ENCODE measurements around the gene GOLGA6L10.
"Not testable (repeated sequence)": the region's sequence is repeated elsewhere in the genome, so short reads cannot be mapped to it uniquely, and the experiment has no call there.

Gene GOLGA6L10

DNA sequence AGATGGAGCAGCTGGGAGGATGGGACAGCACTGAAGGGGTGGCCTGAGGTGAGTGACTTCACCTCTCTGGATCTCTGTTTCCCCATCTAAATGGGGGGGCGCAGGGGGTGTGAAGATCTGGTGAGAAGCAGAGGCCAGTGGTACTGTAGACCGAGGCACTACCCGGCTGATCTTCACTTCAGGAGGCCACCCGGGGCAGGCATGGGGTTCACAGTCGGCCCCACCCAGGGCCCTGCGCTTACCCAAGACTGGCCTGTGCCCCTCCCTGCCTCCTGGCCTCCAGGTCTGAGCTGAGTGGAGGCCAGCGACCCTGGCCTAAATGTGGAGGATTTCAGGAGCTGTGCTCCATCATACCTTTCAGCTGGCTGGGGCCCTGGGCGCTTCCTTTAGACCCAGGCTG is 31.0 kb downstream of the GOLGA6L10 start:
- DNase-seq (ENCODE audit: low spot score): not testable (repeated sequence)

DNA sequence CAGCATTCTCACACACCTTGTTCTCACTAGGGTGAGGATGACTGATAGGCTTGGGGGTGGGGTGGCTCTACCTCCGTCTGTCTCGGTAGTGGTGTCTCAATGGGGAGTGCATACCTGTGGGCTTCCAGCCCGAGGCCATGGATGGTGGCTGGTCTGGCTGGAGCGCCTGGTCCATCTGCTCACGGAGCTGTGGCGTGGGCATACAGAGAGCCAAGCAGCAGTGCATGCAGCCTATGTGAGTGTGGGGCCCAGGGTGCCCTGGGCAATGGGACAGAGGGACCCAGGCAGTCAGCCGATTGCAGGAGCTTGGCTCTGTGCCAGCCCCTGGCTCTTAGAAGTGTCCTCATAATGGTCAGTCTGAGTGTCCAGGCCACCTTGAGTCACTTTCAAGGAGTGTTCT is 31.8 kb downstream of the GOLGA6L10 start:
- DNase-seq (ENCODE audit: low spot score): not testable (repeated sequence)

DNA sequence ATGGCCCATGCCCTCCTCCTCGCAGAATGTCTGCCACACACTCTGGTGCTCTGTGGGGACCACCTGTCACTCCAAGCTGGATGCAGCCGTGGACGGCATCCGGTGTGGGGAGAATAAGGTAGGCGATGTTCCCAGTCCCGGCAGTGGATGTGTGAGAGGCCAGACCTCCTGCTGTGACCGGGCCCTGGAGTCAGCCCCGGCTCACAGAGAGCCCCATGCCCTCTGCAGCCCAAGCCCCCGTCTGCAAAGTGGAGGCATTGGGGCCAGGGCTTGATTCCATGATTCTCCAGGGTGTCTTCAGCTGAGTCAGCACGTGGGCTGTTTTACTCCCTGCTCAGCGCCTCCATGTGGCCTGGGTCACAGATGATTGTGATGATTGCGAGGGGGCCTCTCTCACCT is 32.2 kb downstream of the GOLGA6L10 start:
- no peak for DNase-seq (ENCODE audit: low spot score)

DNA sequence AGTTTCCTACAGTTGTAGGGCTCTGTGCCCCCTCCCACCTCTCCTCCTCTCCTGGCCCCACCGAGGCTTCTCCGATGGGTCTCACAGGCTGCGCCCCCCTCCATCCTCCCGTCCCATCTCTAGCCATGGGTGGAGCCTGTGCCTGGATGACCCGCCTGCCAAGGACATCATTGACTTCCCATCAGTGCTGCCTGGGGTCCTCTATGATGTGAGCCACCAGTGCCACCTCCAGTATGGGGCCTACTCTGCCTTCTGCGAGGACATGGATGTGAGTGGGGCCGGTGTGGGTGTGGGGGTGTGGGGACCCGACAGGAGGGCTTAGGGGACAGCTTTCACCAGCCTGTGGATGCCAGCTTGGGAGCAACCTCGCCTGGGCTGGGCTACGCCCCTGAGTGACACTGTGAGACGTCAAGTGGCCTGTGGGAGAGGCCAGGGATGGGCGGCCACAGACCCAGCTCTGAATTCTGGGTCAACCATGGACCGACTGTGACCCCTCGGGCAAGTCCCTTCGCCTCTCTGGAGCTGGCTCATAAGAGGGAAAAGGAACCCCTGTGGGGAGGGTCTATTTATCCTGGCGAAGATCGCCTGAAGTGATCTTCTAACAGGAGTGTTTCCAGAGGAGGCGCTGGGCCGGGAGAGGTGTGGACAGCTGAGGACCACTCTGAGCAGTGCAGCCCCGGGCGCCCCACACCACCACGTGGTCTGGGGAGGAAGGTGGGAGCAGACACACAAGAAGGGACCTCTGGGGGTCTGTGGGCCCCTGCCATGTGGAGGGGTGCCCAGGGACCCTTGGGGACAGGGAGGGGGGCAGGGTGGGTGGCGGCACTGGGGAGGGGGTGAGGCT is 32.8 kb downstream of the GOLGA6L10 start:
- not testable (repeated sequence) for DNase-seq (ENCODE audit: low spot score)

DNA sequence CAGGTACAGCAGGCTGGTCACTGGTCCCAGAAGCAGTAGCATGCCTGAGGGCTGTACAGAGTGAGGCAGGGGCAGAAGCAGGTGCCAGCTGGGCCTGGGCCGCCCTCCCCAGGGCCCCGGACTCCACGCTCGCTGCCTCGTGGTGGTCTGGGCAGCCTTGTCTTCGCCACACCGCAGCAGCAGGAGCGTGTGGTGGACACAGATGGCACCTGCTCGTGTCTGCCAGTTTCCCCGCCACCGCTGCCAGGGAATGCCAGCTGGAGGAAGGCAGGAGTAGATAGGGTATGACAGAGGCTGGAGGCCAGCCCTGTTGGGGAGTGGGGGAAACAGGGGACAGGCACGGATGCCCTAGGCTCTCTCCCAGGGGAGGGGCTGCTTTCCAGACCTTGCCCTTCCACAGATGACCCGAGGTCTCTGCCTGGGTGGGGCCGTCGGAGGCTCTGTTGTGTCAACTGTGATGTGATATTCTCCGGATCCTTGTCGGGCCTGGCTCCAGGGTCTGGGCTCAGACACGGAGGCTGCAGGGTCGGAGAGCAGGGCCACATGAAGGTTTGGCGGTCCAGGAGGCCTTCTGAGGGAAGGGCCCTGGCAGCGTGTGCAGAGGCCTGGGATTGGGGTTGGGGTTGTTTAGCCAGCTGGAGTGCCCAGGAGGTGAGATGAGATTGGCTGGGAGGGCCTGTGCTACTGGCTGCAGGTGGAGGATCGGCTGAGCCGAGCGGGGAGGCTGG is 33.6 kb downstream of the GOLGA6L10 start:
- DNase-seq (ENCODE audit: low spot score): no peak

DNA sequence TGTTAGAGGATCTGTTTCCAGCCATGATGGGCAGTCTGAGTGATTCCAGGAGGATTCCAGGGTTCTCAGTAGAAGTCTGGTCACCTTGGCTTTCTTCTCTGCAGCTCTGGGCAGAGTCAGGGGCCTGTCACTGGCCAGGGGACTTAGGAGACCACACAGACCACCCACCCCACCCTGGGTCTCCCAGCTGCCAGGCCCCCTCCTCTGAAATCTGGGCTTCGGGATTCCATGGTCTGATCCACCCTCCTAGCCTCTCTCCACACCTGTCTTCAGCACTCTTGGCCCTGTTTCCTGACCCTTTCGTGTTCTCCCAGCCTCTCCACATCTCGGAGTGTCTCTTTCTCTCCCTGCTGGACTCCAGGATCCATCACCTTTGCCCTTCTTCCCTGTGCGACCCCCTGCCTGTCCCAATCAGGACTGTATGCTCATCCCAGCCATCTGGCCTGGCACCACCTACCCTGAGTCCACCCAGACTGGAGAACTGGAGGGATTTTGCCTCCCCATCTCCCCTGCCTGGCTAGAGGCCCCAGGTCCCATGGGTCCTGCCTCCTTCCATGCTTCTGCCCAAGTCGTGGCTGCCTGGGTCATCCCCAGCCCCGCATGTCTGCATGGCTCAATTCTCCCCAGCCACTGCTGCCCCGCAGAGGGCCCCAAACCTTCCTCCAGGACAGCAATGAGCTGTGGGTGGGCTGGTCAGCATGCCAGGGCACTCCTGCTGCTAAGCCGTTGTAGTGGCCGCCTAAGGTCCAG is 34.3 kb downstream of the GOLGA6L10 start:
- no peak for DNase-seq (ENCODE audit: low spot score)

DNA sequence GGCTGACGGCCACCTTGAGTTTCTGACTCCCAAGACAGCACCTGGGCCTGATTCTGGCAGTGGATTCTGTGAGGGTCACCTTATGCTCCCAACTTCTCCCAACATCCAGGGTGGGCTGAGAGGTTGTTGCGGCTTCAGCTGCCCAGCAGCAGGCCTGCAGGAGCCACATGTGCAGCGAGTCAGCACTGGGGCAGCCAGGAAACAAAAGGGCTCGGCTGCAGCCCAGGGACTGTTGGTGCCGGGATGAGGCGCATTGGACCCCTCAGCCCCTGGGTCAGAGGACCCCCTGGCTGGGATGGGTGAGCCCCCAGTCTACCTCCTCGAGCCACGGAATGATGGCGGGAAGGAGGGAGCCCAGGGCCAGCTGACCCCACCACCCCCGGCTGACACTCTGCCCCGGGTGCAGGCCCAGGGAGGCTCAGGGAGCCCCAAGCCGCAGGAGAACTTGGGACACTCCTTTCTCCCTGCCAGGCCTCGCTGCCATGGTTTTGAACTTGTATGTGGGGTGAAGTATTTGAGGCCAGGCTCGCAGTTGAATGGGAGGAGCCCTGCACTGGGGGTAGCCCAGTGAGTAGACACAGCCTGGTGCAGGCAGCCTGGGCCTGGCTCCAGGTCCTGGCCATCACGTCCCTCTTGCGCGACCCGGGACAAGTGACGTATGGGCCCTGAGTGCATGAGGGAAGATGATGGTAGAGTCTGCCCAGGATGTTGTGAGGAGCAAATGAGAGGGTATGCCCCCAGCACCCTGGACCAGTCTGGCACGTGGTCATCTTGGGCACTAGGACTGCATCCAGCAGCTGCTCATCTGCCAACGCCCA is 35.1 kb downstream of the GOLGA6L10 start:
- DNase-seq (ENCODE audit: low spot score): not testable (repeated sequence)

DNA sequence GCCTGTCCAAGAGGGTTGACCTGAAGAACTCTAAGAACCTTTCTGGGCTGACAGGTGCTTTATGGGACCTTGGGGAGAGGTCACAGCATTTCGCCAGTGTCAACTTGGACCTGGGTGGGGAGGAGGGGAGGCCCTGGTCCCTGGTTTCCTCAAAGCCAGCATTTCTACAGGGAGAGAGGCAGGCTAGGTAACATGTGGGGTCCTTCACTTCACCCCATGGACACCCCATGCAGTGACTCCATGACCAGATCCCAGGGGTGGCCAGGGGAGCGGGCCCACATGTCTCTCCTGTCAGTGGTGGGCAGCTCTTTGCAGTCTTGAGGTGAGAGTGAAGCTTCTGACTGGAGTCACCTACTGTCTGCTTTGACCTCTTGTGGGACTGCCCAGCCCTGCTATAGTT is 35.8 kb downstream of the GOLGA6L10 start:
- DNase-seq (ENCODE audit: low spot score): no peak

DNA sequence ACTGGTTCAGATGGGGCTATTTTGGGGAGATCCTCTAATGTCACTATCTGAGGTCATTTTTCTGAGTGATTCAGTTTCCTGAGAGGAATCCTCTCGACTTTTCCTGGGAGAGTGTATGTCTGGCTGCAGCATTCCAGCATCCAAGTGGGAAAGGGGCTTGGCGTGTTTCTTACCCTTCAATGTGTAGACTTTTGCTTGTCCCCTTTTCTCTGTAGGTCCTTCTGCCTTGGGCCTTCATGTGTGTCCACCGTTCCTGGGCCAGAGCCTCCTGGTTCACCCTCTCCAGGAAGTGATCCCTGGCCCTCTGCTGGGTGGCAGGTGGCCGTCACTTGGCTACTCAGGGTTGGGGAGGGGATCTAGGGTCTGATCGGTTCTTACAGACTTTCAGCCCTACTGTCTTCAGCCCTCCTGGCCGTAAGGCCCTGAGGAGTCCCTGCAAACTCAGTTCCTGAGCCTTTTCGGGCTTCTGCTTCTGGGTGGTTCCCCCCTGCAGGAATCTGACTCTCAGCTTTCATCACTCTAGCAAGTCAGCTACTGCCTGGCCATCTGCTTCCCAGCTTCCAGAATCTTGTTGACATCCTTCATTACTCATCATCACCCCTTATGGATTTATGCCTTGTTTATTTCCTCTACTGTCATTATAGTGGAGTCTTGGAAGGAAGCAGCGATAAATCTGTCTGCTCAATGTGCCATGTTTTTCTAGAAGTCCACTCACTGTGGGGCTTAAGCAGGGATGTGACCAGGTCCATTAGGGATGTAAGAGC is 36.5 kb downstream of the GOLGA6L10 start:
- no peak for DNase-seq (ENCODE audit: low spot score)

DNA sequence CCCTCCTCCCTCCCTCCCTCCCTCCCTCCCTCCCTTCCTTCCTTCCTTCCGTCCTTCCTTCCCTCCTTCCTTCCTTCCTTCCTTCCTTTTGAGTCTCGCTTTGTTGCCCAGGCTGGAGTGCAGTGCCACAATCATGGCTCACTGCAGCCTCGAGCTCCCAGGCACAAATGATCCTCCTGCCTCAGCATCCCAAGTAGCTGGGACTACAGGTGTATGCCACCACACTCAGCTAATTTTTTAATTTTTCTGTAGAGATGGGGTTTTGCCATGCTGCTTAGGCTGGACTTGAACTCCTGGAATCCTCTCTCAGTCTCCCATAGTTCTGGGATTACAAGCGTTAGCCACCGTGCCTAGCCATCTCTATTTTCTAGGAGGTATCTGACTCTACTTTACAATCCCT is 38.0 kb downstream of the GOLGA6L10 start:
- DNase-seq (ENCODE audit: low spot score): not testable (repeated sequence)

DNA sequence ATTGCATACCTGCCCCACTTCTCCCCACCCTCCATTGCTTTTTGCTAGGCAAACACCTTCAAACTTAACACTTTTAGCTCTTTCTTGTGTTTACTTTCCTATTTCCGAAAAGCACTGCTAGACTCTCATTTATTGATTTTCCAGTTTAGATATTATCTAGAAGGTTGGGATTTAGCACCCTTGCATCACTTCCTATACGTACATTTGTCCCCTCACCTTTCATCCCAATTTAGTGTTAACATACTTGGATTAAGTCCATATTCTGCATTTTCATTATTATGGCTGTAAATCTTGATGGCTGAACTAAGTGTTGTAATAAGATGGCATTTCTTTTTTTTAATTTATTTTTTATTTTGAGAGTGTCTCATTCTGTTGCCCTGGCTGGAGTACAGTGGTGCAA is 39.5 kb downstream of the GOLGA6L10 start:
- DNase-seq (ENCODE audit: low spot score): no peak

DNA sequence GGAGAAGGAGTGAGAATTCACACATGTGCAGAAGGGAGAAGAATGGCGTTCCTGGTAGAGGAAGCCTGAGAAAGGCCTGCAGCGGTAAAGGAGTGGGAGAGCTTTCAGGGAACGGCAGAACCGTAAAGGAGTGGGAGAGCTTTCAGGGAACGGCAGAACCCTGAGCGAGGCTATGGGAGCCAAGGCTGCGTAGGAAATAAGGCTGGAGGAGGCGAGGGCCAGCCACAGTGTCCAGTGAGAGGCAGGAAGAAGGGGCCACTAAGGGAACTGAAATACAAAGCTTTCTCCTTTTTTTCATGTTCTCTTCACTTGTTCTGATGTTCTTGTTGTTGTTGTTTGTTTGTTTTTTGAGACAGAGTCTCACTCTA is 41.6 kb downstream of the GOLGA6L10 start:
- no peak for DNase-seq (ENCODE audit: low spot score)

DNA sequence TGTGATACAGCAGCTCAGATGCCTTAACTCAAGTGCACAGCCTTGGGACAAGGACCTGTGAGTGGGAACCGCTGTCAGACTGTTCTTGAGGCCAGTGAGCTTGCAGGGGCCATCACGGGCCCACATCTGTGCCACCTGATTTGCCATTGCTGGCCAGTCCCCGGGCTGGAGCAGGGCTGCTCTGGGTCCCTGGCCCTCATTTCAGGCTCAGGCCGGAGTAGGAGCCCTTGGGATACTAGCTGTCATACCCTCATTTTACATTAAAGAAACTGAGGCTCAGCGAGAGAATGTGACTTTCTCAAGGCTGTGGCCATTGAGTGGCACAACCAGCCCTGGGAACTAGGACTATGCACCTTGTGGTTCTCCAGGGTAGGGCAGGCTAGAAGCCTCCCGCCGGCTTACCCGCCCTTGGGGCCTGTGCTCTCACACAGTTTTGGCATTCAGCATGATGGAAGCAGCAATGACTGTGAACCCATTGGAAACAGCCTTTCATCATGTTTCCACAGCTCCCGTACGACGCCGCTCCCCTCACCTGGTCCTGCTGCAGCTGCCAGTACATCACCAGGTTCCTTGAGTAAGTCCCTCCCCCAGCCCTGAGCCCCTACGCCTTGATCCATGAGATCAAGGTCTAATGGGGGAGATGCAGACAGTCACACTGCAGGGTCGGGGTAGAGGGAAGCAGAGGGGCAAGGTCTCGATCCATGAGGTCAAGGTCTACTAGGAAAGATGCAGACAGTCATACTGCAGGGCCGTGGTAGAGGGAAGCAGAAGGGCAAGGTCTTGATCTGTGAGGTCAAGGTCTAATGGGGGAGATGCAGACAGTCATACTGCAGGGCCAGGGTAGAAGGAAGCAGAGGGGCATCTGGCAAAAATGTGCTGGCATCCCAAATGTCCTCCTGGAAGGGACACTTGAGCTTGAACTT is 42.2 kb downstream of the GOLGA6L10 start:
- no peak for DNase-seq (ENCODE audit: low spot score)

DNA sequence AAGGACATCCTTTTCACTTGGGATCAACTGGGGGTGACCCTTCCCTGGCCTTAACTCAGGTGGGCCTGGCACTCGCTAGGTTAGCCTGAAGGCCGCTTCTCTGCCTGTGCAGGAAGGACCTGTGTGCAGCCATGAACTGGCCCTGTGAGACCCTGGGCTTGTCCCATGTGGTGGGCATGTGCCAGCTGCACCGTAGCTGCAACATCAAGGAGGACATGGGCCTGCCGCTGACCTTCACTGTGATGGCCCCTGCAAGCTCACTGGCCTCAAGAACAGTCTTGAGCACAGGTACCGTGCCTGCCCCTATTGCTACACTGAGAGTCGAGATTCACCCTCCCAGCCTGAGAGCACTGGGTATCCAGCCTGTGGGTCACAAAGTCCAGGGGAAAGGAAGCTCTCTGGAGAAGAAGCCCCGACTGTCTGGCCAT is 43.6 kb downstream of the GOLGA6L10 start:
- DNase-seq (ENCODE audit: low spot score): no peak

DNA sequence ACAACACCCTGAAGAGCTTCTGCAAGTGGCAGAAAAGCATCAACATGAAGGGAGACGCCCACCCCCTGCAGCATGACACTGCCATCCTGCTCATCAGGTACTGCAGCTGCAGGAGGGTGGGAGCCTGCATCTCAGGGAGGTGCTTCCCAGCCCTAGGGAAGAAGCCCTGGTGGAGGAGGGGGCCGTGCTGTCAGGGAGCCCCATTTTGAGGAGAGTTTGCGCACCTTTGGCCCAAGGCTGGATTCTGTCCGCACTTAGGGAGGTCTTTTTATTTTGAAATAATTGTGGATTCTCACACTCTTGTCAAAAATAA is 44.5 kb downstream of the GOLGA6L10 start:
- no peak for DNase-seq (ENCODE audit: low spot score)

DNA sequence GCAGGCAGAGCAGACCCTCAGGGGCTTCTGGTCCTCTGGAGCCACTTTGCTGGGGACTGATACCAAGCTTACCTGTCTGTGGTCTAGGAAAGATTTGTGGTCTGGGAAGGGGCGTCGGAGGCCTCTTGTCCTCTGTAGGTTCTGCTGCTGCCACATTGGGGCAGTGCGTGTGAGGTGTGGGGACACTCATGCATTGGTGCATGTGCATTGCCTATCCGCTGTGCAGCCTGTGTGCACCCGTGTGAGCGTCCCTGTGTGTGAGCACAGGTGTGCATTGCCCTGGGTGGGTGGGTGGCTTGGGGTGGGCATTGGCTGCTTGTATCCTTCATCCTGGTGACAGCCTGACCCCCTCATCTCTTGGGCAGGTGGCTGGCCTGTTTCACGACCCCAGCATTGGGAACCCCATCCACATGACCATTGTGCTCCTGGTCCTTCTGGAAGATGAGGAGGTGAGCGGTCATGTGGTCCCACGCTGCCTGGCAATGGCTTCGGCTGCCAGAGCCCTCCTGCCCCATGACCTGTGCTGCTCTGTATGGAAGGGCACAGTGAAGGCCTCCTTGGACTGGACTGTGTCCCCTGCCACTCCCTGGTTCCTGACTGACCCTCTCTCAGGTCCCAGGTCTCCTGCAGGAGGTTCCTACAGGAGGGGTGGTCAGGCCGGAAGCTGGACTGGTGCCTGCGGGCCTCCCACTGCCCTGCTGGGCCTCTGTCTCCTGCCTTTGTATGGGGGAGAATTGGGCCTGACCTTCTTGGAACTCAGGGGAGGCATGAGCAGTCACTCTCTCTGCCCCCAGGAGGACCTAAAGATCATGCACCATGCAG is 45.1 kb downstream of the GOLGA6L10 start:
- no peak for DNase-seq (ENCODE audit: low spot score)

DNA sequence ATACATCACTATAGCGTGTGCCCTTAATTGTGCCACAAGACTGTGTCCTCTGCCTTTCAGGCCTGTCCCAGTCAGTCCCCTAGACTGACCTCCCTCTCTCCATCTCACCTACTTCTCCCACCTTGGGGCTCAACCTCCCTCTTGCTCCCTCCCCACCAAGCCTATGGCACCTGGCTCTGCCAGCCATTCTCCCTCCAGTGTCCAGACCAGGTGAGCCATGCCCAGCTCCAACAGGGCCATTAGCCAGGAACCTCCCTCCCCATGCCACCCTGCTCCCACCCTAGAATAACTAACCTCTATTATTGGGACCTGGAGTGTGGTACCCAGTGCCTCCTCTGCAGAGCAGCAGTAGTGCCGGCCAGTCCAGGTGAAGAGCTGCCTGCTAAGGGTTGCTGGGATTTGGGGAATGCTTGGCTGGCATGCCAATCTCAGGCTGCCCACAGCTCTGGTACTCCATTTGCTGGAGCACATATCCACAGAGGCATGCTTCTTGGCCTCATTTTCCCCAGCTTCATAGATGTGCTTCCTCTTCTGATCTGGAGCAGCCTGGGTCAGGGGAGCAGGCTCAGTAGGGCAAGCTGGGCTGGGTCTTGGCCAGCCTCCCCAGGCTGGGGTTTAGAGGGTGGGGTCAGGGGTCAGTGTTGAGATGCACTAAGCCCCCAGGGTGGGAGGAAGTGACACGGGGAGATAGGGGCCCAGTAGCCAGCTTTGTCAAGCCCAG is 47.8 kb downstream of the GOLGA6L10 start:
- DNase-seq (ENCODE audit: low spot score): no peak

DNA sequence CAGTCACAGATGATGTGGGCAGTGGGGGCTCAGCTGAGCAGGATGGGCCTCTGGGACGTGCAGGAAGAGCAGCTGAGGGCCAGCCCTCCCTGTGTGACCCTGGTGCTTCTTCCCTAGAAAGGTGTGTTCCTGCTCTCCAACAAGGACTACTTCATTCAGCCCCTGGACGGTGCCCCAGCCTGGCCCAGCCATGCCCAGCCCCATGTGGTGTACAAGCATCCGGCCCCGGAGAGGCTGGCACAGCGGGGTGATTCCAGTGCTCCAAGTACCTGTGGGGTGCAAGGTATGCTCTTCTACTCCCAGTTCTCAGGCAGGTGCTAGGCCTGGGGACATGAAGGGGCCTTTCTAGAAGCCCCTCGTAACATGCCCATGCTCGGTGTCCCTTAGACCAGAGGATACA is 48.4 kb downstream of the GOLGA6L10 start:
- no peak for DNase-seq (ENCODE audit: low spot score)

DNA sequence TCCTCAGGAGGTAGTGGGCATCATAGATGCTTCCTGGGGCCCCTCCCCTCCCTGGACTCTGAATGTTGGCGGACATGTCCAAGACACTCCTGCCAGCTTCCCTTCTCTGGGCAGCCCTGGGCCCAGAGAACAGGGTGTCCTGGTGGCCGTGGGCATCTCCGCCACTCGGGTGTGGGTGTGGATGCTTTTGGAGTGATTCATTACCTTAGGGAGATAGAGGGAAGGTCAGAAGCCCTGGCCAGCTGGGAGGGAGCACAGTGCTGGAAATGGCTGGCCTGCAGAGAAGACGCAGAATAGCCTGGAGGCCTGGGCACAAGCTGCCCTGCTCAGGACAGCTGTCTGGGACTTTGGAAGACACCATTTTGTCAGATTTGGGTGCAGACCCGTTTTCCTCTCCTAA is 48.9 kb downstream of the GOLGA6L10 start:
- DNase-seq (ENCODE audit: low spot score): not testable (repeated sequence)
